Amniotic epithelial cell (primary cell): ENCODE results near the gene TM7SF2.

ENCODE experiments used
- DNase-seq: peaks from one replicate; pipeline ENCODE4 v3.0.0-alpha.2; 2010; ENCODE audit warnings: low read depth

The TM7SF2 gene

GRCh38 chr11:65111744-65112545 lies at the start of gene TM7SF2:
TSS of gene TM7SF2 (plus strand) at chr11:65111872. CDS start at chr11:65112016, 144 bp downstream.
- peak; percentile 85 for DNase-seq

- DNase-seq, result no peak
These were observed 48.1 kb upstream of the TM7SF2 start for GRCh38 chr11:65063532-65063931.

GRCh38 chr11:65064847-65065240 lies 46.8 kb upstream of the TM7SF2 start:
- DNase-seq, result no peak

GRCh38 chr11:65065851-65066250 lies 45.8 kb upstream of the TM7SF2 start:
- DNase-seq, result no peak

GRCh38 chr11:65066315-65066714 lies 45.4 kb upstream of the TM7SF2 start:
- DNase-seq, result no peak

GRCh38 chr11:65066805-65067291 lies 44.8 kb upstream of the TM7SF2 start:
- DNase-seq, result no peak

- DNase-seq, result no peak
These were observed 44.2 kb upstream of the TM7SF2 start for GRCh38 chr11:65067446-65067845.

- peak; percentile 34 for DNase-seq
These were observed 42.5 kb upstream of the TM7SF2 start for GRCh38 chr11:65069217-65069616.

GRCh38 chr11:65071907-65072630 lies 39.6 kb upstream of the TM7SF2 start:
- DNase-seq, result no peak

- no peak for DNase-seq
These were observed 39.1 kb upstream of the TM7SF2 start for GRCh38 chr11:65072631-65072966.

GRCh38 chr11:65077451-65077850 lies 34.2 kb upstream of the TM7SF2 start:
- DNase-seq, result peak; percentile 72

GRCh38 chr11:65078151-65078550 lies 33.5 kb upstream of the TM7SF2 start:
- DNase-seq, result peak; percentile 46

GRCh38 chr11:65078786-65079342 lies 32.8 kb upstream of the TM7SF2 start:
- no peak for DNase-seq

- no peak for DNase-seq
These were observed 28.4 kb upstream of the TM7SF2 start for GRCh38 chr11:65083134-65083833.

- peak; percentile 90 for DNase-seq
These were observed 27.7 kb upstream of the TM7SF2 start, which contains the start of the genes CDCA5 and ZFPL1 for GRCh38 chr11:65083834-65084597. TSS of gene CDCA5 (minus strand) at chr11:65084040. CDS start at chr11:65083978, 62 bp downstream. TSS of gene ZFPL1 (plus strand) at chr11:65084222. CDS start at chr11:65084699, 477 bp downstream.

GRCh38 chr11:65084598-65085375 lies 26.9 kb upstream of the TM7SF2 start:
- no peak for DNase-seq

- no peak for DNase-seq
These were observed 26.2 kb upstream of the TM7SF2 start for GRCh38 chr11:65085446-65085845.

- DNase-seq, result no peak
These were observed 24.9 kb upstream of the TM7SF2 start for GRCh38 chr11:65086809-65087208.

- no peak for DNase-seq
These were observed 24.5 kb upstream of the TM7SF2 start for GRCh38 chr11:65087216-65087615.

GRCh38 chr11:65087827-65088226 lies 23.8 kb upstream of the TM7SF2 start:
- no peak for DNase-seq

- DNase-seq, result no peak
These were observed 22.1 kb upstream of the TM7SF2 start for GRCh38 chr11:65089621-65090020.
